ENCODE results near the gene CENPT. TPM values are rescaled to one million over a fixed set of nuclear protein-coding genes. Genes with fewer than 3 reads are reported as not detected.

The CENPT gene
- total and polyA plus RNA-seq, 2 of the 8 experiments (the other 6 are each of a cell fraction or from before 2014, with no cell fraction given): 42.4 to 53.4 TPM

- FAIRE-seq (no peak), DNase-seq (ENCODE audit: low read depth in 1 of 2, low spot score in 2 of 2) (no peak)
- Histone ChIP-seq H3K4ac (replicated peaks; ENCODE audit: insufficient read length, low read depth, low read length) (no peak overlapping the region), H3K9me3 (ENCODE audit: insufficient read depth in 2 of 2, low read depth in 1 of 2, low read length in 1 of 2) (no peaks in the 10 kb centered on the region), H4K20me1 (replicated peaks in 1 of 2; ENCODE audit: control insufficient read depth in 1 of 2, insufficient read depth in 2 of 2, low read length in 2 of 2) (peaks cover 21 to 40% of the 10 kb centered on the region in 2 experiments), H4K91ac (replicated peaks; ENCODE audit: insufficient read length, low read length) (no peak overlapping the region), H4K5ac (ENCODE audit: insufficient read length, low read depth, low read length) (no peak overlapping the region), H3K9ac (replicated peaks in 1 of 4; ENCODE audit: extremely low read depth in 1 of 4, low read depth in 3 of 4, low read length in 3 of 4) (no peak overlapping the region), H3K36me3 (ENCODE audit: control insufficient read depth in 2 of 4, insufficient read depth in 4 of 4, low read length in 3 of 4) (peaks cover 14 to 54% (median 26%) of the 10 kb centered on the region in 4 experiments), H2AFZ (ENCODE audit: low read length) (no peak overlapping the region), H2BK120ac (replicated peaks; ENCODE audit: low read depth, low read length) (no peak overlapping the region), H2BK15ac (ENCODE audit: low read length) (no peak overlapping the region), H3K79me2 (ENCODE audit: control insufficient read depth in 1 of 2, insufficient read depth in 2 of 2, low read length in 2 of 2) (peaks cover 8 to 38% of the 10 kb centered on the region in 2 experiments), H3K23ac (ENCODE audit: insufficient read length) (no peak overlapping the region), H3K4me2 (ENCODE audit: insufficient read depth in 1 of 2, low read depth in 2 of 2, low read length in 2 of 2) (no peak overlapping the region), H3K18ac (ENCODE audit: extremely low read depth, low read length) (no peak overlapping the region), H2BK12ac (ENCODE audit: low read depth, low read length) (no peak overlapping the region), H3K27me3 (replicated peaks in 1 of 4; ENCODE audit: control insufficient read depth in 3 of 4, extremely low read depth in 1 of 4, insufficient read depth in 3 of 4, low read length in 3 of 4) (no peaks in the 10 kb centered on the region), H2AK5ac (ENCODE audit: low read depth, low read length) (no peak overlapping the region), H3K27ac (ENCODE audit: low read depth, low read length) (no peak overlapping the region), H3K23me2 (ENCODE audit: low read depth, low read length) (no peaks in the 10 kb centered on the region), H3K56ac (replicated peaks; ENCODE audit: insufficient read length, low read depth, low read length) (no peak overlapping the region), H3K79me1 (ENCODE audit: low read depth, low read length) (peaks cover 33% of the 10 kb centered on the region), H2BK20ac (ENCODE audit: low read length) (no peak overlapping the region), H3K4me1 (replicated peaks in 1 of 4; ENCODE audit: control insufficient read depth in 3 of 4, insufficient read depth in 4 of 4, low read length in 3 of 4) (peaks cover 0 to 4% (median 0%) of the 10 kb centered on the region in 4 experiments; a peak in 2 of 7 replicates), H2BK5ac (ENCODE audit: low read depth, low read length) (no peak overlapping the region), H3K4me3 (ENCODE audit: extremely low read depth in 1 of 4, insufficient read depth in 2 of 4, low read depth in 3 of 4, low read length in 4 of 4) (no peak overlapping the region), H4K8ac (ENCODE audit: extremely low read depth, insufficient read depth, low read length) (no peak overlapping the region), H3K14ac (ENCODE audit: insufficient read length) (no peak overlapping the region)
- WGBS, 2 experiments (ENCODE audit: extremely low coverage in 1 of 2, insufficient coverage in 1 of 2, insufficient read length in 1 of 2, insufficient replicate concordance in 2 of 2, low coverage in 1 of 2, low lambda C conversion rate in 2 of 2, missing lambda C conversion rate in 1 of 2): 94% methylated on average over 2 of the region's 2 CpGs; no CpG with 5 or more reads in 1 of the 2 experiments
- CTCF ChIA-PET (ENCODE audit: partially characterized antibody): interaction anchor here (0.8 to 12.2 kb wide), 17 partner anchors 11 to 192 kb away, joined by 3 to 123 read pairs (median 6); partner anchors contain the start of genes CENPT and NUTF2
- POLR2A ChIA-PET (ENCODE audit: partially characterized antibody): interaction anchor here (0.6 to 7.0 kb wide), 2 partner anchors 17 to 49 kb away, joined by 3 to 100 read pairs; partner anchors contain the start of genes CENPT and NUTF2
- TF ChIP-seq SIN3A (conservative IDR thresholded peaks at IDR 0.05 in 1 of 2, IDR thresholded peaks at IDR 0.05 in 1 of 2; ENCODE audit: low read depth in 1 of 2, low read length in 2 of 2) (0 out of 4 replicates have a peak, but pooled peaks of 1 of the 2 experiments have one; percentile 72), CTCF (IDR thresholded peaks at IDR 0.05; ENCODE audit: control extremely low read depth in 1 of 3, insufficient read depth in 1 of 3, low read depth in 1 of 3, low read length in 3 of 3) (peak; percentile 76 to 83 (median 79)), RAD21 (IDR thresholded peaks at IDR 0.05 in 1 of 2, conservative IDR thresholded peaks at IDR 0.05 in 1 of 2; ENCODE audit: low read depth in 2 of 2, low read length in 2 of 2) (peak; percentile 80 to 82), MAX (IDR thresholded peaks at IDR 0.05) (peak; percentile 98), MAFK (IDR thresholded peaks at IDR 0.05; ENCODE audit: low read depth, low read length) (no peak), RXRA (IDR thresholded peaks at IDR 0.05; ENCODE audit: insufficient read depth, low read depth, low read length) (no peak), ATF3 (IDR thresholded peaks at IDR 0.05; ENCODE audit: insufficient read depth, low read depth, low read length) (no peak), YY1 (IDR thresholded peaks at IDR 0.05; ENCODE audit: low read depth, low read length) (peak; percentile 48; the same call in 1 of the 2 replicates)
Measured at GRCh38 chr16:67865318-67865717, 17.8 kb upstream of the CENPT start.
